ENCODE results near the gene TNRC6C. TPM values are rescaled to one million over a fixed set of nuclear protein-coding genes. Genes with fewer than 3 reads are reported as not detected.

Gene TNRC6C
- total RNA-seq, 3 donors from 2014 or later, result 14.1 to 21.7 (median 21.6) TPM

DNA sequence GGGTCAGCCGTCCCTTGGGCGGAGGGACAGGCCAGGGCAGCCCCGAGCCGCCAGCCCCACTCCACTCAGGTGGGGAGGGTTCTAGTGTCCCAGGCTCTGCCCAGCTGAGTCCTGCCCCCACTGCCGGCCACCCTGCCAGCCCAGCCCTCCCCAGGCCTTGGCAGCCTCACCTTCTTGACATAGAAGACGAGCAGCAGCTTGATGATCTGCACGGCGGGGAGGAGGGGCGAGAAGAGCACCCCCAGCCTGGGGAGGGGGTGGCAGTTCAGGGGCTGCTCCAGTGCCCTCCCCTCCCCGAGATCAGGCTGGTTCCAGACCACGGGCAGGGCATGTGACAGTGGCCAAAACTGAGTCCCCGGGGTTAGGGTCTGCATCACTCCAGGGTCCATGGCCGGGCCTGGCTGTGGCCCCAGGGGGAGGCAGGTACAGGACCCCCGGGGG lies 160.3 kb downstream of the TNRC6C start:
- TF ChIP-seq POLR2AphosphoS5 (IDR thresholded peaks at IDR 0.05) (no peak), POLR2A (IDR thresholded peaks at IDR 0.05) (no peak)
- TF ChIP-seq, protein P1, sequence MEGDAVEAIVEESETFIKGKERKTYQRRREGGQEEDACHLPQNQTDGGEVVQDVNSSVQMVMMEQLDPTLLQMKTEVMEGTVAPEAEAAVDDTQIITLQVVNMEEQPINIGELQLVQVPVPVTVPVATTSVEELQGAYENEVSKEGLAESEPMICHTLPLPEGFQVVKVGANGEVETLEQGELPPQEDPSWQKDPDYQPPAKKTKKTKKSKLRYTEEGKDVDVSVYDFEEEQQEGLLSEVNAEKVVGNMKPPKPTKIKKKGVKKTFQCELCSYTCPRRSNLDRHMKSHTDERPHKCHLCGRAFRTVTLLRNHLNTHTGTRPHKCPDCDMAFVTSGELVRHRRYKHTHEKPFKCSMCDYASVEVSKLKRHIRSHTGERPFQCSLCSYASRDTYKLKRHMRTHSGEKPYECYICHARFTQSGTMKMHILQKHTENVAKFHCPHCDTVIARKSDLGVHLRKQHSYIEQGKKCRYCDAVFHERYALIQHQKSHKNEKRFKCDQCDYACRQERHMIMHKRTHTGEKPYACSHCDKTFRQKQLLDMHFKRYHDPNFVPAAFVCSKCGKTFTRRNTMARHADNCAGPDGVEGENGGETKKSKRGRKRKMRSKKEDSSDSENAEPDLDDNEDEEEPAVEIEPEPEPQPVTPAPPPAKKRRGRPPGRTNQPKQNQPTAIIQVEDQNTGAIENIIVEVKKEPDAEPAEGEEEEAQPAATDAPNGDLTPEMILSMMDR (IDR thresholded peaks at IDR 0.05), result no peak
- no peak for DNase-seq (ENCODE audit: low spot score in 2 of 2)
- H3K36me3 ChIP-seq, result no peaks in the 10 kb centered on the region

DNA sequence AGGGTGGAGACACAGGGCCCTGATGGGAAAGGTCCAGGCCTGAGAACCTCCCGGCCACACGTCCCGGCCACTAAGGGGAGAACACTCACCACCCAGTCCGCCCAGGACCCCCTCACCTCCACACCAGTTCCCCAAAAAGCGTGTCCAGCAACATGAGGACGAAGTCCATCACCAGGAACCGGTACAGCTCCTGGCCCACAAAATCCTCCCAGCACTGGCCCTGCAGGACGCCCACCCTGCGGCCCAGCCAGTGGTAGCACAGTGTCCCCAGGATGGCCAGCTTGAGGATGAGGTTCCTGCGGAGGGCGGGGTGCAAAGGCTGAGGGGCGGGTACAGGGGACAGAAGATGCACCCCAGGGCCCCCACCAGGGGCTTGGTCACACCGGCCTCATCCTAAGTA lies 162.0 kb downstream of the TNRC6C start:
- Histone ChIP-seq H3K36me3 (peaks cover 3% of the 10 kb centered on the region), H3K27me3 (no peaks in the 10 kb centered on the region), H3K4me1 (no peaks in the 10 kb centered on the region), H3K9me3 (no peaks in the 10 kb centered on the region), H3K4me3 (no peak overlapping the region), H3K27ac (no peak overlapping the region)
- DNase-seq (ENCODE audit: low spot score in 2 of 2), result no peak
- TF ChIP-seq, protein P1 (IDR thresholded peaks at IDR 0.05), result no peak
- TF ChIP-seq POLR2AphosphoS5 (IDR thresholded peaks at IDR 0.05) (no peak), POLR2A (IDR thresholded peaks at IDR 0.05) (no peak)
- intact Hi-C loops (cut with DNase I; ENCODE audit: low total_unique reads), result no loop called here

More for the DNA sequence above, 160.3 kb downstream of the TNRC6C start:
- no peaks in the 10 kb centered on the region for H3K27me3 ChIP-seq
- no peak overlapping the region for H3K4me3 ChIP-seq
- intact Hi-C loops (cut with DNase I; ENCODE audit: low total_unique reads), result loop anchor here (10.0 kb wide), 1 partner anchor 56 kb away; no protein-coding TSS in a partner anchor
- no peaks in the 10 kb centered on the region for H3K4me1 ChIP-seq
- no peaks in the 10 kb centered on the region for H3K9me3 ChIP-seq
- no peak overlapping the region for H3K27ac ChIP-seq

DNA sequence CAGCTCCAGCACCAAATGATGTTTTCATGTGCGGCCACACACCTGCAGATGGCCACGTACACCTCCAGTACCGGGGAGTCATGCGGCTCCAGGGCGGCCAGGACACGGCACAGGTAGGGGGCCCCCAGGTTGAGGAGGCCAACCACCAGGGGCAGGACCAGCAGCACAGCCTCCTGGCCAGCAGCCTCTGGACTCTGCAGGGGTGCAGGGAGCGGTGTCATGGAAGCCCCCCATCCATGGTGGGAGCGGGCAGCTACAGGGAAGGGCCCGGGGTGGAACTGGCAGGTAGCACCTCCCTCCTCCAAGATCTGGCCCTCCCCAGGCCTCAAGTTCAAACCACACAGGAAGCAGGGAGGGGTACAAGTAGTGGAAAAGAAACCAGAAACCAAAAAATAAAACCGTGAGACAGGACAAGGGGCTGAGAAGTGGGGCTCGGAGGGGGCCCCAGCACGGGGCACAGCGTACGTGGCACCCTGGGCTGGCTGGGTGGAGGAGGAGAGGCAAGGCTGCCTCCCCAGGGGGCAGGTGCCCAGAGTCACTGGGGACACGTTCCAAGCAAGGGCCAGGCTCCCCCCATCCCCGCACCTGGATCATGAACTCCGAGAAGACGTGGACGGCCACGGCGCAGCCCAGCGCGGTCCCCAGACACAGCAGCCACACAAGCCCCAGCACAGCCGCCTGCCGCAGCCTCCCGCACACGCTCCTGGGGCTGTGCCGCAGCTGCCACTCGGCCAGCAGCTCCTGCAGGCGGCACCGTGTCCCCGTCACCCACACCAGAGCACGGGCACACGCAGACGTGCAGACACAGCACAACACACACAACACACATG lies 162.7 kb downstream of the TNRC6C start:
- H3K36me3 ChIP-seq, result peaks cover 3% of the 10 kb centered on the region

DNA sequence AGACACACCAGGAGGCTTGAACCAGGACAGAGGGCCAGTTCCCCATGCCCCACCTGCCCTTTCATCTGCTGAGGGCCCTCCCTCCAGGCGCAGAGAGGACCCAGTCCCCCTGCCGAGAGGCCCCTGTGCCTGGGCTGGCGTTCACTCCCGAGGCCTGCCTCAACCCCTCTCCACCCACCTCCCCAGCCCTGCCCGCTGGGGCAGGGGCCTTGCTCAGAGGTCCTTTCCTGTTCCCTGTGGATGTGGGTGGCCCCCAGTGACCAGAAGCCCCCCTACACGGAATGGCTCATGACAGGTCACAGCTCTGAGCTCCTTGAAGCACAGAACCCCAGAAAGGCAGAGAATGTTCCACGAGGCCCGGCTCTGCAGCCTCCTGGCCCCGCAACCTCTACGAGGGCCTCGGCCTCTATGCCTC lies 163.3 kb downstream of the TNRC6C start:
- Histone ChIP-seq H3K9me3 (no peaks in the 10 kb centered on the region), H3K27me3 (no peaks in the 10 kb centered on the region), H3K4me3 (no peak overlapping the region), H3K4me1 (no peaks in the 10 kb centered on the region), H3K36me3 (peaks cover 3% of the 10 kb centered on the region), H3K27ac (no peak overlapping the region)
- intact Hi-C loops (cut with DNase I; ENCODE audit: low total_unique reads), result no loop called here
- TF ChIP-seq POLR2A (IDR thresholded peaks at IDR 0.05) (no peak), POLR2AphosphoS5 (IDR thresholded peaks at IDR 0.05) (no peak)
- TF ChIP-seq, protein P1 (IDR thresholded peaks at IDR 0.05), result no peak
- DNase-seq (ENCODE audit: low spot score in 2 of 2), result no peak

More for the DNA sequence above, 162.7 kb downstream of the TNRC6C start:
- Histone ChIP-seq H3K27ac (no peak overlapping the region), H3K4me3 (no peak overlapping the region), H3K4me1 (no peaks in the 10 kb centered on the region), H3K9me3 (no peaks in the 10 kb centered on the region), H3K27me3 (no peaks in the 10 kb centered on the region)
- TF ChIP-seq POLR2A (IDR thresholded peaks at IDR 0.05) (no peak), POLR2AphosphoS5 (IDR thresholded peaks at IDR 0.05) (no peak)
- TF ChIP-seq, protein P1 (IDR thresholded peaks at IDR 0.05), result no peak
- intact Hi-C loops (cut with DNase I; ENCODE audit: low total_unique reads), result no loop called here
- no peak for DNase-seq (ENCODE audit: low spot score in 2 of 2)

DNA sequence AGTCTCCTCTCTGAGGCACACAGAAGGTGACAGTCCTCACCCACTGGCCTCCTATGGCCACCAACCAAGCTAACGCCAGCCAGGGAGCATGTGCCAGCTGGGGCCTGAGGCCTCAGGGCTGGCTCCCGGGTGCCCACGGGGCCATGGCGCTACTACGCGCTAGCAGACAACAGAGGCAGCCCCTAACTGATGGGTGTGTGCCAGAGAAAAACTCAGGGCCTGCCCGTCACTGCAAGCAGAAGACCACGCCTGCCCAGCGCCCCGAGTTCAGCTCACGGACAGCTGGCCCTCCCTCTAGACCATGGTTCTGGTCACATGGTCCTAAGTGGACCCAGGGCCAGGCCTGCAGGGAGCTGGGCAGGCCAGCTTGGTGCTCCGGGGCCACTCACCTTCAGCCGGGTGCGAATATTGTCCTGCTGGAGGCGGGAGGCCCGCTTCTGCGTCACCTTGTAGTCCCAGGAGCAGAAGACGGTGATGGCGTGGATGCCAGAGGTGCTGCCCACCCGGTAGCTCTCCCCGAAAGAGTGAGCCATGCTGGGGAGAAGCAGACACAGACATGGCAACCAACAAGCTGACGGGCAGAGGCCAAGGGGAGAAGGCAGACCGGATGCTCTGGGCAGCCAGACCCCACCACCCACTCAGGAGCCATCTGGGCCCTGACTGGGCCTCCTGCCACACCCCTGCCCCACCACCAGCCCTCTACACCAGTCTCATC lies 163.9 kb downstream of the TNRC6C start:
- H3K27me3 ChIP-seq, result no peaks in the 10 kb centered on the region
- H3K9me3 ChIP-seq, result no peaks in the 10 kb centered on the region
- H3K4me1 ChIP-seq, result no peaks in the 10 kb centered on the region
- peaks cover 3% of the 10 kb centered on the region for H3K36me3 ChIP-seq
- no peak for TF ChIP-seq POLR2AphosphoS5 (IDR thresholded peaks at IDR 0.05)
- no peak for TF ChIP-seq POLR2A (IDR thresholded peaks at IDR 0.05)
- TF ChIP-seq, protein P1 (IDR thresholded peaks at IDR 0.05), result no peak
- no peak for DNase-seq (ENCODE audit: low spot score in 2 of 2)
- no peak overlapping the region for H3K27ac ChIP-seq
- intact Hi-C loops (cut with DNase I; ENCODE audit: low total_unique reads), result no loop called here
- H3K4me3 ChIP-seq, result no peak overlapping the region

All from breast epithelium (tissue), 4 donors.